Osteoblast (primary cell): Measurements from ENCODE around the gene CFAP53. TPM values are rescaled to one million over a fixed set of nuclear protein-coding genes. Genes with fewer than 3 reads are reported as not detected.
"Not testable (repeated sequence)": the region's sequence is repeated elsewhere in the genome, so short reads cannot be mapped to it uniquely, and the experiment has no call there.

ENCODE experiments used
- DNase-seq: peaks from one replicate; pipeline ENCODE4 v3.0.0; 2011; ENCODE audit warnings: low spot score, mixed read lengths; ENCODE audit not compliant: insufficient read length; ENCODE audit errors: missing footprints
- H2AFZ ChIP-seq: 2 replicates; pipeline ENCODE4 v1.6.0; 2011; ENCODE audit warnings: mild to moderate bottlenecking, low read length
- H3K27ac ChIP-seq: 2 replicates; pipeline ENCODE4 v1.5.1; 2011; ENCODE audit warnings: mild to moderate bottlenecking, low read depth, low read length, moderate library complexity
- H3K27me3 ChIP-seq: 2 replicates; pipeline ENCODE4 v1.6.0; 2012; ENCODE audit warnings: mild to moderate bottlenecking, control low read depth, inconsistent platforms, low read length, moderate library complexity; ENCODE audit not compliant: insufficient read depth
- H3K36me3 ChIP-seq: 2 replicates; pipeline ENCODE4 v1.5.1; 2011; ENCODE audit warnings: mild to moderate bottlenecking, low read length, control low read depth, moderate library complexity; ENCODE audit not compliant: insufficient read depth
- H3K4me1 ChIP-seq: 2 replicates; pipeline ENCODE4 v1.5.1; 2011; ENCODE audit warnings: mild to moderate bottlenecking, low read length, control low read depth, moderate library complexity; ENCODE audit not compliant: insufficient read depth
- H3K4me2 ChIP-seq: 2 replicates; pipeline ENCODE4 v1.6.0; 2011; ENCODE audit warnings: mild to moderate bottlenecking, low read length; ENCODE audit not compliant: insufficient read depth
- H3K4me3 ChIP-seq: fragments of 200-600 bp; sonication (generic); 3 replicates; pipeline ENCODE4 v1.5.1; 2012; ENCODE audit warnings: mild to moderate bottlenecking, low read length, inconsistent platforms; ENCODE audit not compliant: insufficient read depth
- H3K79me2 ChIP-seq: 2 replicates; pipeline ENCODE4 v1.6.0; 2012; ENCODE audit warnings: mild to moderate bottlenecking, low read length, control low read depth, inconsistent platforms; ENCODE audit not compliant: insufficient read depth
- H3K9me3 ChIP-seq: 2 replicates; pipeline ENCODE4 v1.5.1; 2011; ENCODE audit warnings: low read depth, low read length, control low read depth
- H4K20me1 ChIP-seq: 2 replicates; pipeline ENCODE4 v1.6.0; 2012; ENCODE audit warnings: mild to moderate bottlenecking, low read length, control low read depth; ENCODE audit not compliant: insufficient read depth
- CTCF ChIP-seq: IDR thresholded peaks from 2 replicates; pipeline ENCODE4 v1.5.1; 2011; ENCODE audit warnings: mild to moderate bottlenecking, low read depth, low read length, moderate library complexity; ENCODE audit errors: extremely low read depth
- total RNA-seq: library from RNA; depleted of rRNA; stranded (reverse); fragments of >200 nt; gene quantifications from 2 replicates; pipeline ENCODE4 v1.2.3, GENCODE V29; 2012

The CFAP53 gene
- total RNA-seq, 1 donor: 0.36 TPM

DNA sequence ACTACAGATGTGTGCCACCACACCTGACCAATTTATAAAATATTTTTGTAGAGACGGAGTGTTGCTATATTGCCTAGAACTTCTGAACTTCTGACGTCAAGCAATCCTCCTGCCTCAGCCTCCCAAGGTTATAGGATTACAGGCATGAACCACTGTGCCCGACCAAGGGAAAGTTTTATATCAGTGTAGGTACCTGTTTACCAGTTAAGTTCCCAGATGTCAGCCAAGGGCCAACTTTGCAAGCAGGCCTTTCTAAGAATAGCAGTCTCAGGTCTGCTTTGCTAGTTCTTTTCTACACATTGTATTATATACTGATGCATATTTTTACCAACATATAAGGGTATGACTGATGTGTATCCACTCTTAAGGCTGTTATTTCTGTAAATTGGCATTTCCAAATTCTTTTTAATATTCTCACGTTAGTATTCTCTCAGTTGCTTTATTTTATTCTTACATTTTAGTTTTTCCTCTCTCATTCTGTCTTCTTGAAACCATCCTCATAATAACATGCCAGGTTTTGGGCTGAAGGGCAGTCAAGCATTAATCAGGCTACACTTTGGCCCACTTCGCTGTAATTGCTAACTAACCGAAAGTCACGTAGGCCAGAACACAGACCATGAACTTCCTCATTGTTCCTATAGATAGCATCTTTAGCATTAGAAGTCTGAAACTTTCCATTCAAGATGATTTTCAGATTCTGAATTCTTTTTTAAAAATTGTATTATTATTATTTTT lies 46.2 kb upstream of the CFAP53 start:
- no peaks in the 10 kb centered on the region for H4K20me1 ChIP-seq
- no peak overlapping the region for H3K4me2 ChIP-seq
- H3K79me2 ChIP-seq: no peaks in the 10 kb centered on the region
- peaks cover 9% of the 10 kb centered on the region for H3K4me1 ChIP-seq
- no peaks in the 10 kb centered on the region for H3K36me3 ChIP-seq
- H2AFZ ChIP-seq: no peak overlapping the region
- DNase-seq: no peak
- H3K27me3 ChIP-seq: peaks cover 6% of the 10 kb centered on the region
- H3K4me3 ChIP-seq: no peak overlapping the region
- TF ChIP-seq CTCF: no peak
- H3K27ac ChIP-seq: no peak overlapping the region
- no peaks in the 10 kb centered on the region for H3K9me3 ChIP-seq

- H3K27me3 ChIP-seq: peaks cover 6% of the 10 kb centered on the region
- H3K4me1 ChIP-seq: peaks cover 15% of the 10 kb centered on the region
- DNase-seq: no peak
- no peak overlapping the region for H3K4me2 ChIP-seq
- no peaks in the 10 kb centered on the region for H4K20me1 ChIP-seq
- no peak for TF ChIP-seq CTCF
- no peaks in the 10 kb centered on the region for H3K36me3 ChIP-seq
- no peak overlapping the region for H3K27ac ChIP-seq
- H3K9me3 ChIP-seq: no peaks in the 10 kb centered on the region
- no peak overlapping the region for H2AFZ ChIP-seq
- no peak overlapping the region for H3K4me3 ChIP-seq
- no peaks in the 10 kb centered on the region for H3K79me2 ChIP-seq
These were observed 45.4 kb upstream of the CFAP53 start for GRCh38 chr18:50311650-50312049.

GRCh38 chr18:50310080-50310479 lies 43.8 kb upstream of the CFAP53 start:
- no peak for TF ChIP-seq CTCF

GRCh38 chr18:50308851-50309250 lies 42.6 kb upstream of the CFAP53 start:
- not testable (repeated sequence) for DNase-seq, H3K79me2 ChIP-seq, H3K27ac ChIP-seq, H4K20me1 ChIP-seq, H3K9me3 ChIP-seq, H3K4me3 ChIP-seq, H2AFZ ChIP-seq, H3K27me3 ChIP-seq, H3K36me3 ChIP-seq, H3K4me2 ChIP-seq
- peaks cover 15% of the 10 kb centered on the region for H3K4me1 ChIP-seq

More at GRCh38 chr18:50310080-50310479, 43.8 kb upstream of the CFAP53 start:
- Histone ChIP-seq H3K4me2 (no peak overlapping the region), H3K9me3 (no peaks in the 10 kb centered on the region), H3K27ac (no peak overlapping the region), H2AFZ (no peak overlapping the region), H3K4me1 (peaks cover 15% of the 10 kb centered on the region), H3K4me3 (no peak overlapping the region), H3K36me3 (no peaks in the 10 kb centered on the region), H3K79me2 (no peaks in the 10 kb centered on the region), H4K20me1 (no peaks in the 10 kb centered on the region), H3K27me3 (peaks cover 6% of the 10 kb centered on the region)
- no peak for DNase-seq
